GM21367 (cell line): ENCODE data around the gene COX20.
"Not testable (repeated sequence)": the region's sequence is repeated elsewhere in the genome, so short reads cannot be mapped to it uniquely, and the experiment has no call there.

ENCODE experiments used
- ATAC-seq: cut with Tn5 transposase; IDR thresholded peaks from one replicate; pipeline ENCODE4 v1.9.1; 2021; ENCODE audit not compliant: unreplicated experiment

Gene COX20, protein sequence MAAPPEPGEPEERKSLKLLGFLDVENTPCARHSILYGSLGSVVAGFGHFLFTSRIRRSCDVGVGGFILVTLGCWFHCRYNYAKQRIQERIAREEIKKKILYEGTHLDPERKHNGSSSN

DNA sequence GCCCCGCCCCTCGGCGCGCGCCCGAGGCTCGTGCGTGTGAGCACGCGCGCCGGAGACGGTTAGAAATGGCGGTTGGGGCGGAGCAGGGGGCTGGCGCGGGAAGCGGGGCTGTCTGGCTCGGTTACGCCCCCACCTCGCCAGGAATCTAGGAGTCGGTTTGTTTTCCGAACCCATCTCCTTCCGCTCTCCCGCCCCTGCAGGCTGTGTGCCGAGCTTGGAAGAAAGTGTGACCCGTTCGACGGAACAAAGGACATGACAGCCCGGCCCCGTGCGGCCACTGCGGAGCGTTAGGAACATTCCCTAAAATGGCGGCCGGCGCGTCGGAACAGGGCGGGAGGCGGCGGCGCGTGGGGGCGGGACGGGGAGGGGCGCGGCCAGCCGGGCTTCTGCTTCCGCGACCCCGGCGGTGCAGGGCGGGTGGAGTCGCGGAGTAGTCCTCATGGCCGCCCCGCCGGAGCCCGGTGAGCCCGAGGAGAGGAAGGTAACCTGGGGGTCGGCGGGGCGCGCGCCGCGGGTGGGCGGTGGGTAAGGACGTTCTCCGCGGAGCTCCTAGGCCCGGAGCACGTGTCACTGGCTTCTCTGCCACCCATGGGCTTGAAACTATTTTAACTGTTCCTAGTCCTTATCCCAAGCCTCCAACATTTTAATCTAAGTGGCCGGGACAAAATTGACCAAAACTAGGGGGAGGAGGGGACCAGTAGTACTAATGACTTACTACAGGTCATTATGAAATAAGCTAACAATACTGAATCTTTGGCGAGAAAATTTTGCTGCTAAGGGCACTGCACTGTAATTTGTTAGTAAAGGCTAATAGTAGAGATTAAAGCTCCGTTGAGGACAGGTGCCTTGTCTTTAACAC, at the start of gene COX20:
Gene COX20, plus strand, starts transcription at position 383 of the 859 bp plus-strand sequence. Its CDS starts 57 bp downstream, at position 440.
- ATAC-seq = peak; percentile 42

DNA sequence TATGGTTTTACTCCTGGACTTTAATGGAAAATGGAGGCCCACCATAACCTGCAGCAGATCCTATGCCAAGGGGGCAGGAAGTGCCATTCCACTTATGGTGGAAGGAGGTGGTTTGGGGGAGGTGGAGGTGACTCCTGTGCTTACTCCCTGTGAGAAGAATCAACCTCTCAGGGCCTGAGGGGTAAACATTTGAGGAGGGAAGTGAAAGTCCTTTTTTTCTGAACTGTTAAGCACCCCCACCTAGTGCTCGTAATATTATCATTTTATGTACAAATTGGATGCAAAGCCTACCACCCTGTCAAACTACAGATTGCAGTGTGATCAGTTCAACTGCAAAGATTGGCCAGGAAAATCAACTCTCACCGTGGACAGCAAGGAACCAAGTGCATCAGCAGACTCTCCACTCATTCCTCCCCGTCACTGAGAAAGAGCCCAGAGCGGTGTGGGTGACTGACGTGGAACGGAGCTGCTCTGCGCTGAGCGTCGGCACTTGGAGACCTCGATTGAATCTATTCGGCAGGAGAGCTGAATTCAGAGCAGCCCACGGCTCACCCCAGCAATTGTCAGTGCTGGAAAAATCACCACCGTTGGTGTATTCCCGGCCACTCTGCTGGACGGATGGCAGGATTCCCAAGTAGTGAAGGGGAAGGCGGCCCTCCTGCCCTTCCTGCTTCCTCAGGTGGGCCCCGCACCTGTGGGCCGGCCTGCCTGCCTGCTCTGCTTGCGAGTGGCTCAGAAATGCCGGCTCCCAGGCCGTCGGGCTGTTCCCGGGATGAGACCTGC, 46.8 kb upstream of the COX20 start:
- no peak for ATAC-seq

DNA sequence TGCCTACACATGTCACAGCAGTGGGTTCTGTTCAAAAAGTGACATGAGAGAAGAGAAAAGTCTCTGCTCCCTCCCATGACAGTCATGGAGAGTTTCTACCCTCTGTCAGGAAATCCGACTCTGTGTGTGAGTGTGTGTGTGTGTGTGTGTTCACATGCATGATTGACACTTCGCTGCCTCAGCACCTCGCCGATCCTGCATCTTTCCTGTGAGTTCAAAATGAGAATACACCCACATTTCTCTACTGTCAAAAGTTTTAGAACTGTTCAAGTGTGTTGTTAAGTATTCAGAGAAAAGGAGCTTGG, 46.2 kb upstream of the COX20 start:
- ATAC-seq = no peak

DNA sequence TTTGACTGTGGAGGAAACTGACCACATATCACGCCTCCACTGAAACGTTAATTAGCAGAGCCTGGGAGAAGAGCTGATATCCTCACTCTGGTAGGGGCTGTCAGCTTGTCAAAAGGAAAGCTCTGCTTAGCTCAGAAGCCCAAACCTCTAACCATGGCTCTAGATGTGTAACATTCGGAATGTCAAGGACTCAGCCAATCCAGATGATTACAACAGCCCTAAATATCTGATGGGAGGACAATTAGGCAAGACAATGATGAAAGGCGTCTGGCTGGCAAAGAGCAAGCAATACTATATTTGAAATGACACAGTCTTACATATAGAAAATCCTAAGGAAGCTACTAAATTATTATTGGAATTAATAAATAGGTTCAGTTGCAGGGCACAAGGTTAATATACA, 45.7 kb upstream of the COX20 start:
- ATAC-seq = no peak

DNA sequence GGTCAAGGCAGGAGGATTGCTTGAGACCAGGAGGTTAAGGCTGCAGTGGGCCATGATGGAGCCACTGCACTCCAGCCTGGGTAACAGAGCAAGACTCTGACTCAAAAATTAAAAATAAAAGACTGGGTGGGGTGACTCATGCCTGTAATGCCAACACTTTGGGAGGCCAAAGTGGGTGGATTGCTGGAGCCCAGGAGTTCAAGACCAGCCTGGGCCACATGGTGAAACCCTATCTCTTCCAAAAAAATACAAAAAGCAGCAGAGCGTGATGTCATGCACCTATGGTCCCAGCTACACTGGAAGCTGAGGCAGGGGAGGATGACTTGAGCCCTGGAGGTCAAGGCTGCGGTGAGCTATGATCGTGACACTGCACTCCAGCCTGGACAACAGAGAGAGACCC, 44.4 kb upstream of the COX20 start:
- no peak for ATAC-seq

DNA sequence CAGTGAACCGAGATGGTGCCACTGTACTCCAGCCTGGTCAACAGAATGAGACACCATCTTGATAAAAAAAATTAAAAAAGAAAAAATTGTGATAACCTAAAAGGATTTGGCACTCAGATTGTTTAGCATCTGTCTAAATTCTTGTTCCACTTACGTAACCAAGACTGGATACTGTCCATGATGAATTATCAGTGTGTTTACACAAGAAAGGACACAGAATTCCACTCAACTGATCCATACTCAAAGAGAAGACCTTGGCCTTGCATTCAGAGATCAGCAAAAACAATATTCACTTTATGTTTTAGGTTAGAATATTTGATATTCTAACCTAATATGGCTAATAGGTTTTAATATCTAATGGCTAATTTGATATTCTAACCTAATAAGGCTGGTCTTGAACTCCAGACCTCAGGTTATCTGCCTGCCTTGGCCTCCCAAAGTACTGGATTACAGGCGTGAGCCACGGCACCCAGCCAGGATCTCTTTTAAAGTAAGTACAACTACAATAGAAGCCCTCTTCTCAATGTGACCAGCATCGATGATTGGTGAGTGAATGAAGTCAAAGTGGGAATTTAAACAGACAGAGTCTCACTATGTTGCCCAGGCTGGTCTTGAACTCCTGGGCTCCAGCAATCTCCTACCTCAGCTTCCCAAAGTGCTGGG, 43.1 kb upstream of the COX20 start:
- no peak for ATAC-seq

DNA sequence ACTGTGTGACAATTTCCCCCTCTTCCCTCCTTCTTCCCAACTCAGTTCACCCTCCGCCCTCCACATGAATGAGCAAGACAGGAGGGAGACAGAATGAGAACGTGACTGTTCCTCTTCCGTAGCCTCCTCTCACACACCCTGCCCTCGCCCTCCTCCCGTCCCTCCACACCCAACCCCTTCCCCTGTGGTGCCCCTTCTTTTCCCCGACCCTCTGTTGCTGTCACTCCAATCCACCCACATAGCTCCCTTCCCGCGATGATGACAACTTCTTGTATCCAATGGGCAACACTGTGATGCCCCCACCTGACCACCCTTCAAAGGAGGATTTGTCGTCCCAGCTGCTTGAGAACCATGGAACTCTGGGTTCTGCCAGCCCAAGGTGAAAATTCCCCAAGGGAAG, 41.4 kb upstream of the COX20 start:
- ATAC-seq = no peak

DNA sequence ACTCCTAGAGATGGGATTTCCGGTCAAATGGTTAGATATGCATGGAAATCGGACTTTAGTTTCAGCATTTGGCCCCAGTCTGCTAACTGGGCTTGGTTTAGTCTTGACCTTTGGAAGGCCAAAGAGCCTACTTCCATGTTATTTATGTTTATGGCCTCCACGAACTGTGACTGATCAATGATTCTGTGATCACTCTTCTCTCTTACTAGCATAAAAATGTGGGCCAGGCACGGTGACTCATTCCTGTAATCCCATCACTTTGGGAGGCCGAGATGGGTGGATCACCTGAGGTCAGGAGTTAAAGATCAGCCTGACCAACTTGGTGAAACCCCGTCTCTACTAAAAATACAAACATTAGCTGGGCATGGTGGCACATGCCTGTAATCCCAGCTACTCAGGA, 40.9 kb upstream of the COX20 start:
- not testable (repeated sequence) for ATAC-seq

DNA sequence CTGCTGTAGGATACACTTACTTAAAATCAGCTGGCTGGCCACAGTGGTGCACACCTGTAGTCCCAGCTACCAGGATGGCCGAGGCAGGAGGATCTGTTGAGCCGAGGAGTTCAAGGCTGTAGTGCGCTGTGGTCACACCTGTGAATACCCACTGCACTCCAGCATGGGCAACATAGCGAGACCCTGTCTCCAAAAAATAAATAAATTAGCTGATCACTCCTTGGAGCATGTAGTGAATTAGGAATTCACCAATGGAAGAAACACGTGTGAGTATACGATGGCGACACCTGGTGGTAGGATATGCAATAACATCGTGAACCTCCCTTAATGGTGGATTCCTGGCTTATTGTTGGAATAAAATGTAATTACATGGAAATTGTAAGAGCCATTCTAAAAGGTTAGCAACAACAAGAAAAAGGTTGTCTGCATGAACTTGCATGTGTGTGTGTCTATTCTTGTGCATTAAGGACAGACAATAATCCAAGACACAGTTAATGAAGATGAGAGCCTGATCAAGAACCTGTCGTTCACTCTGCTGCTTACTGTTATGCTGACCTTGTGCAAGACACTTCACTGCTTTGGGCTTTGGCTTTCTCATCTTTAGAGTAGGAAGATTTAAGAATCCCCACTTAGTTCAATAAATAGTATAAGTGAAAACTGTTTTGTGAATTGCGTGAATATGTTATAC, 38.6 kb upstream of the COX20 start:
- ATAC-seq = no peak

DNA sequence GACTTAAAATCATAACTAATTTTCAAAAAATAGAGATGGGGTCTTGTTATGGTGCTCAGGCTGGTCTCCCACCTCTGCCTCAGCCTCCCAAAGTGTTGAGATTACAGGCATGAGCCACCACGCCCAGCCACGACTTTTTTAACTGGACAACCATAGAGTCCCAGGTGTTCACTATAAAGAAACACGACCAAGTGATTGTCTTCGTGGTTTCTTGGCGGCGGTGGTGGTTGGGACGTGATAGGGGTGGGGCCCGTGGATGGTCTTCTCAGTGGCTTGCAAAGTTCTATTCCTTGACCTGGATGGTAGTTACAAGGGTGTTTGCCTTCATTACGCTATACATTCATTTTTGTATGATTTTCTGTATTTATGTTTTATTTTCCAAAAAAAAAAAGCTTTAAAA, 34.6 kb upstream of the COX20 start:
- ATAC-seq = no peak

DNA sequence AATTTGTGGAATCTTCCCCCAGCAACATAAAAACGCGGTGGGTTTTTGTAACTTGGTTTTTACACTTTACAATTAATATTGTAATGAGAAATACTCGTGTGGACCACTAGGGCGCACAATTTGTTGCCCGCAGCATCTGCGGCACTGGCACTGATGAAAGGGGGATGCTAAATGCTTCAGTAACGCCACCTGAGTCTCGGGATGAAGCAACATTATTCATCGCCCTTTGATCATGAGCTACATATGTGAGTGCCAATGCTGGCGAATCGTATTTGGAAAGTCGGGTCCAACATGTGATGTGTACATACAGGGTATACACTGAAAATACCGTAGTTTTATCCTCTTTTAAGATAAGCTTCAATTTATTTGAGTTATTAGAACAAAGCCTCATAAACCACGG, 34.2 kb upstream of the COX20 start:
- ATAC-seq = peak; percentile 78

DNA sequence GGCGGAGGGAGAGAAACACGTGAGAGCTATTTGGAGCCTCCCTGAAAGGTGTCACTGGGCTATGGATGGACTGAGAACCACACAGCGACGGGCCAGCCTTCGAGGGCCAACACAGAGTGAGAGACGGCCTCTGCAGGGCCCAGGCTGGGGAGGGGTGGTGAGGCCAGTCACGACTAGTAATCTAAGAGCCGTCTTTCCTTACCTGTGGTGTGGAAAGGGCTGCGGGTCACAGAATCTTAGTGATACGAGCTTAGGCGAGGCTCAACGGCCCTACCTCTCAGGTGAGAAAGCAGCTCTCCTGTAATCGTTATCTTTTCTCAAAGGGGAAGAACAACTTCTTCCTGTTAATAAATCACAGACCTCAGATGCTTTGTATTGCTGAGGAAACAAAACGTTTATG, 33.4 kb upstream of the COX20 start:
- no peak for ATAC-seq

DNA sequence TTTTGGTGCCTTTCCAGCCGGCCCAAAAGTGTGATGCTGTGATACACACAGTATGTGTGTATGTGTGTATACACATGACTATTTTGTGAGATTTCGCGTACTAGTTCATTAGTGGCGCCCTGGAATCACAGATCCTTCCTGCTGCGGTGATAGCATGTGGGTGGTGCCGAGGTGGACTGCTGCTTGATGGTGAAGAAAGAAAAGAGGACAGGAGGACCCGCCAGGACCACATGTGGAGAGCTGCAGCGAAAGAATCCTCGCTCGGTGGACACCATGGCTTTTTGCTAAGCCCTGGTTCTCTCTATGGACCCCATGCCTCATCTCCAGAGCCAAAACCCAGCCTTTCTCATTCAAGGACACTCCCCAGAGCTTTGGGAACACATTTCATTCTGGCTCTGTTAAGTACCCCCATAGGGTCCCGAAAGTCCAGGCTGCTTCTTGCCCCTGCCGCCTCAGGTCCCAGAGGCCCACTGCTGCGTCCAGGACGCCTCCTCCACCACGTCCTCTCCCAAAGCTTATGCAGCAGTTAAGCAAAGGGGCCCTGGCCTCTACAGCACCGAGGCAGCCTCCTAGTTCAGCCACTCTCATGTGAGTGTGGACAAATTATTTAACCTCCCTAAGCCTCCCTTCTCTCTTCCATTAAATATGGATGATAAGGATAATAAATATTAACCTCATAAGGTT, 32.8 kb upstream of the COX20 start:
- no peak for ATAC-seq

DNA sequence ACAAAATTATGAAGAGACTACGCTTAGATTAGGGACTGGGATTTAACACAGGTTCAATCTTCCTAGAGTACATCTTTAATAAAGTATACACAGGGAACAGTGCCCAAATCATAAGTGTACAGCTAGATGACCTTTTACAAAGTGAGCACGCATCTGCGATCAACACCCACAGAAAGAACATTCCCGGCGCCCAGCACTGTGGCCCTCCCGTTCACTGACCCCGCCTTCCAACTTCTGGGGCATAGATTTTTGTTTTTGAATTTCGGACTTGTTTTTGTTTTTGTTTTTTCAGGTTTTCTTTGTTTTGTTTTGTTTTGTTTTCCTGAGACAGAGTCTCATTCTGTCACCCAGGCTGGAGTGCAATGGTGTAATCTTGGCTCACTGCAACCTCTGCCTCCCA, 30.6 kb upstream of the COX20 start:
- ATAC-seq = no peak

DNA sequence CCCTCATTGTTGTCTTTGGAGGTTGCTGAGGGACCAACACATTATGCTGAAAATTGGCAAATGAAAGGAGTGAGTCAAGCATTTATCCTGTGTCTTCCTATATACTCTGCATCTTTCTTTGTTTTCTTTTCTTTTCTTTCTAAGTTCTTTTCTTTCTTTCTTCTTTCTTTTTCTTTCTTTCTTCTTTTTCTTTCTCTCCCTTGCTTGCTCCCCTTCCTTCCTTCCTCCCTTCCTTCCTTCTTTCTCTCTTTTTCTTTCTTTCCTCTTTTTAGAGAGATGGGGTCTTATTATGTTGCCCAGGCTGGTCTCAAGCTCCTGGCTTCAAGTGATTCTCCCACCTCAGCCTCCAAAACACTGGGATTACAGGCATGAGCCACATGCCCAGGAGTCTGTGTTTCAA, 28.3 kb upstream of the COX20 start:
- ATAC-seq = no peak

DNA sequence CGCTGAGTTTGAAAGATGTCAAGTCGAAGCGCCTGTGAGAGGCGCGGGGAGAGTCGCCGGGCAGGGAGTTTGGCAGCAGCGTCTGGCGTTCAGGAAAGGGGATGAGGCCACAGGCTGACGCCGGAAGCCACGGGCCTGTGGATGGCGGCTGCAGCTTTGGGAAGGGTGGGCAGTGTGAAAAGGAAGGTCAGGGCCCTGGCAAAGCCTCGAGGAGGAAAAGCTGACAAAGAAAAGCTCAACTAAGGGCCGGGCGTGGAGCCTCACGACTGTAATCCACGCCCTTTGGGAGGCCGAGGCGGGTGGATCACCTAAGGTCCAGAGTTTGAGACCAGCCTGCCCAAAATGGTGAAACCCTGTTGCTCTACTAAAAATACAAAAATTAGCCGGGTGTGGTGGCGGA, 25.2 kb upstream of the COX20 start:
- ATAC-seq = no peak

DNA sequence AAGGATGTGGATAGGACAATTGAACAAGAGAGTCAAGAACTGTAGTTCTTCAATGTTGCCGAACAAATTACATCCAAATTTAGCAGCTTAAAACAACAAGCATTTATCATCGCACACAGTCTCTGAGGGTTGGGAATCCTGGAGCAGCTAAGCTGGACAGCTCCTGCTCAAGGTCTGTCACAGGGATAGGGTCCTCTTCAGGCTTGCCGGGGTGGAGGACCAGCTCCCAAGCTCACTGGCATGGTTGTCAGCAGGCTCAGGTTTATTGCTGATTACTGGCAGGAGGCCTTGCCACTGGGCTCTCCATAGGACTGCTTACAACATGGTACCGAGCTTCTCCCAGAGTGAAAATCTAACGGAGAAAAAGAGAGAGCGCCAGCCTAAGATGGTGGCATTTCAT, 22.1 kb upstream of the COX20 start:
- ATAC-seq = no peak

DNA sequence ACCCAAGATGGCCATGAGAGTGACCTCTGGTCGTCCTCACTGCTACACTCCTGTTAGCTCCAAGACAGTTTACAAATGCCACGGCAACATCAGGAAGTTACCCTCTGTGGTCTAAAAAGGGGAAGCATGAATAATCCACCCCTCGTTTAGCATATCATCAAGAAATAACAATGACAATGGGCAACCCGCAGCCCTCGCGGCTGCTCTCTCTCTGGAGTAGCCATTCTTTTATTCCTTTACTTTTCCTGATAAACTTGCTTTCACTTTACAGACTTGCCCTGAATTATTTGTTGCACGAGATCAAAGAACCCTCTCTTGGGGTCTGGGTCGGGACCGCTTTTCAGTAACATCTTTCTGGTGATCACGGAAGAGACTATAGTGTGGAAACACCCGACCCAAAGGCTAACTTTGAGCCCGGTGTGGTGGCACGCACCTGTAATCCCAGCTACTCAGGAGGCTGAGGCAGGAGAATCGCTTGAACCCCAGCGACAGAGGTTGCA, 19.8 kb upstream of the COX20 start:
- no peak for ATAC-seq

DNA sequence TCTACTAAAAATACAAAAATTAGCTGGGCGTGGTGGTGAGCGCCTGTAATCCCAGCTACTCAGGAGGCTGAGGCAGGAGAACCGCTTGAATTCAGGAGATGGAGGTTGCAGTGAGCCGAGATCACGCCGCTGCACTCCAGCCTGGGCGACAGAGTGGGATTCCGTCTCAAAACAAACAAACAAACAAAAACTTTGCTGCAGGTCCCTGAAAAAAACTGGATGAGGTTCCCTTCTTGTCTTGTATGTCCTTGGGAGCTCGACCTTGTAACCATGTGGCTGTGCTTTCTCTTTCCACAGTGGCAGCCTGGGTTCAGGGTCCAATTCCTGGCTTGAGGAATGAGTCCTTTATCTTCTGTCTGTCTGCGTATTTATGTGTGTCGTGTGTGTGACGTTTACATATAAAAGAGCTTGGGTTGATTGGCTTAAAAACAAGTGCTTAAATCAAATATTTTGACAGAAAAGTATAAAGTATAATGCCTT, 18.0 kb upstream of the COX20 start:
- ATAC-seq = no peak

DNA sequence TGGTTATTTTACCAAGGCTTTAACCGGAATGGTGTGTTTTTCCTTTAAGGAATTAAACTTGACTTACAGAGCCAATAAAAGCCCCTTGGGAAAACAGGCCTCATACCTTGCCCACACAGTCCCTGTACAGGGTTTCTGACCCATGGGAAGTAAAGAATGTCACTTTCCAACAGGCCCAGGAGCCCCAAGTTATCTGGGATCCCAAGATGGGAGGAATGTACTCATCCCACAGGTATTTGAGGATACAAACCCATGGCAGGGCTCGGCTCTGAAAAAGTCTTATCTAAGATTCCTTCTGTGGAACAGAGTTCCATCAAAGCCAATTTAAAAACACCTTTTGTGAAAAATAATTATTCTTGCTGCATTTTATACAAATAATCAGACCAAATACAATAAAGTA, 15.3 kb upstream of the COX20 start:
- no peak for ATAC-seq
